ENCODE data around the gene NT5C3B.
"Not testable (repeated sequence)": the region's sequence is repeated elsewhere in the genome, so short reads cannot be mapped to it uniquely, and the experiment has no call there.

NT5C3B gene

GRCh38 chr17:41865596-41865893 is 29.5 kb upstream of the NT5C3B start:
- Histone ChIP-seq H3K4me3 (ENCODE audit: low read depth in 1 of 2, low read length in 2 of 2) (peak overlapping the region in 1 of 2 donors; percentile 84), H3K27me3 (ENCODE audit: low read depth, low read length) (no peaks in the 10 kb centered on the region), H3K27ac (ENCODE audit: low read length) (no peak overlapping the region), H3K4me1 (ENCODE audit: control insufficient read depth in 1 of 2, insufficient read depth in 2 of 2, low read length in 2 of 2) (peaks cover 3 to 15% of the 10 kb centered on the region in 2 donors), H3K36me3 (ENCODE audit: control insufficient read depth in 1 of 2, insufficient read depth in 2 of 2, low read length in 2 of 2) (peaks cover 14 to 27% of the 10 kb centered on the region in 2 donors), H3K9me3 (ENCODE audit: control insufficient read depth in 1 of 2, low read length in 2 of 2) (no peaks in the 10 kb centered on the region)

GRCh38 chr17:41864836-41865595 is 29.0 kb upstream of the NT5C3B start, which contains the start of gene KLHL11:
Gene KLHL11 (minus strand): TSS chr17:41865423. CDS start chr17:41865370, 53 bp downstream.
- Histone ChIP-seq H3K36me3 (ENCODE audit: control insufficient read depth in 1 of 2, insufficient read depth in 2 of 2, low read length in 2 of 2) (peaks cover 9 to 22% of the 10 kb centered on the region in 2 donors), H3K27me3 (ENCODE audit: low read depth, low read length) (no peaks in the 10 kb centered on the region), H3K4me1 (ENCODE audit: control insufficient read depth in 1 of 2, insufficient read depth in 2 of 2, low read length in 2 of 2) (peaks cover 3 to 19% of the 10 kb centered on the region in 2 donors), H3K4me3 (ENCODE audit: low read depth in 1 of 2, low read length in 2 of 2) (peak within 1 kb of the TSS; percentile 84 to 92), H3K9me3 (ENCODE audit: control insufficient read depth in 1 of 2, low read length in 2 of 2) (no peaks in the 10 kb centered on the region), H3K27ac (ENCODE audit: low read length) (peak within 1 kb of the TSS; percentile 51)

DNA sequence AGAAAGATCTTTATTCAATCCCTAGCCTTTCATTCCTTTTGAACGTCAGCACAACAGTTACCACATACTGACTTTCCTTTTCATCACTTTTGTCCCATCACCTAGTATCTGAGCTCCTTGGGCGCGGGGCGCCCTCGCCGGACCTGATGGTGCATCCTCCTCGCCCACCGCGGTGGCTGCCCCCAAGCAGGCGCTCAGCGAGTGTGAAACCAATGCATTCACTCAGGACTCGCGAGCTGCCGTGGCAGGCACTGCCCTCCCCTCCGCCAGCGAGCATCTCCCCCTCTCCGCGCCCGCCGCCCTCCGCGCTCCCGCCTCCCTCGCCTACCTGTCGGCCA is 28.4 kb upstream of the NT5C3B start:
- Histone ChIP-seq H3K4me1 (ENCODE audit: control insufficient read depth in 1 of 2, insufficient read depth in 2 of 2, low read length in 2 of 2) (peaks cover 3 to 19% of the 10 kb centered on the region in 2 donors), H3K4me3 (ENCODE audit: low read depth in 1 of 2, low read length in 2 of 2) (peak overlapping the region; percentile 84 to 92), H3K9me3 (ENCODE audit: control insufficient read depth in 1 of 2, low read length in 2 of 2) (no peaks in the 10 kb centered on the region), H3K36me3 (ENCODE audit: control insufficient read depth in 1 of 2, insufficient read depth in 2 of 2, low read length in 2 of 2) (peaks cover 7 to 16% of the 10 kb centered on the region in 2 donors), H3K27me3 (ENCODE audit: low read depth, low read length) (no peaks in the 10 kb centered on the region), H3K27ac (ENCODE audit: low read length) (peak overlapping the region; percentile 14)

- H3K4me3 ChIP-seq (ENCODE audit: low read depth in 1 of 2, low read length in 2 of 2): peak overlapping the region; percentile 84 to 92
- H3K27me3 ChIP-seq (ENCODE audit: low read depth, low read length): no peaks in the 10 kb centered on the region
- no peak overlapping the region for H3K27ac ChIP-seq (ENCODE audit: low read length)
- no peaks in the 10 kb centered on the region for H3K9me3 ChIP-seq (ENCODE audit: control insufficient read depth in 1 of 2, low read length in 2 of 2)
- H3K4me1 ChIP-seq (ENCODE audit: control insufficient read depth in 1 of 2, insufficient read depth in 2 of 2, low read length in 2 of 2): peaks cover 3 to 19% of the 10 kb centered on the region in 2 donors
- H3K36me3 ChIP-seq (ENCODE audit: control insufficient read depth in 1 of 2, insufficient read depth in 2 of 2, low read length in 2 of 2): peaks cover 7% of the 10 kb centered on the region in 2 donors
Measured at GRCh38 chr17:41863074-41863848, 27.2 kb upstream of the NT5C3B start.

GRCh38 chr17:41860254-41860931 is 24.4 kb upstream of the NT5C3B start:
- Histone ChIP-seq H3K27ac (ENCODE audit: low read length) (no peak overlapping the region), H3K4me3 (ENCODE audit: low read depth in 1 of 2, low read length in 2 of 2) (no peak overlapping the region), H3K9me3 (ENCODE audit: control insufficient read depth in 1 of 2, low read length in 2 of 2) (no peaks in the 10 kb centered on the region), H3K27me3 (ENCODE audit: low read depth, low read length) (no peaks in the 10 kb centered on the region), H3K4me1 (ENCODE audit: control insufficient read depth in 1 of 2, insufficient read depth in 2 of 2, low read length in 2 of 2) (peaks cover 3 to 19% of the 10 kb centered on the region in 2 donors), H3K36me3 (ENCODE audit: control insufficient read depth in 1 of 2, insufficient read depth in 2 of 2, low read length in 2 of 2) (no peaks in the 10 kb centered on the region)

GRCh38 chr17:41851382-41851781 is 15.3 kb upstream of the NT5C3B start:
- not testable (repeated sequence) for H3K27ac ChIP-seq (ENCODE audit: low read length); H3K27me3 ChIP-seq (ENCODE audit: low read depth, low read length); H3K4me3 ChIP-seq (ENCODE audit: low read depth in 1 of 2, low read length in 2 of 2); H3K9me3 ChIP-seq (ENCODE audit: control insufficient read depth in 1 of 2, low read length in 2 of 2)
- Histone ChIP-seq H3K4me1 (ENCODE audit: control insufficient read depth in 1 of 2, insufficient read depth in 2 of 2, low read length in 2 of 2) (peaks cover 0 to 17% of the 10 kb centered on the region in 2 donors), H3K36me3 (ENCODE audit: control insufficient read depth in 1 of 2, insufficient read depth in 2 of 2, low read length in 2 of 2) (peaks cover 7 to 22% of the 10 kb centered on the region in 2 donors)

GRCh38 chr17:41849251-41849990 is 13.4 kb upstream of the NT5C3B start:
- peaks cover under 1 to 16% of the 10 kb centered on the region in 2 donors for H3K36me3 ChIP-seq (ENCODE audit: control insufficient read depth in 1 of 2, insufficient read depth in 2 of 2, low read length in 2 of 2)
- H3K27me3 ChIP-seq (ENCODE audit: low read depth, low read length): no peaks in the 10 kb centered on the region
- peaks cover 0 to 17% of the 10 kb centered on the region in 2 donors for H3K4me1 ChIP-seq (ENCODE audit: control insufficient read depth in 1 of 2, insufficient read depth in 2 of 2, low read length in 2 of 2)
- no peak overlapping the region for H3K27ac ChIP-seq (ENCODE audit: low read length)
- no peaks in the 10 kb centered on the region for H3K9me3 ChIP-seq (ENCODE audit: control insufficient read depth in 1 of 2, low read length in 2 of 2)
- H3K4me3 ChIP-seq (ENCODE audit: low read depth in 1 of 2, low read length in 2 of 2): no peak overlapping the region

DNA sequence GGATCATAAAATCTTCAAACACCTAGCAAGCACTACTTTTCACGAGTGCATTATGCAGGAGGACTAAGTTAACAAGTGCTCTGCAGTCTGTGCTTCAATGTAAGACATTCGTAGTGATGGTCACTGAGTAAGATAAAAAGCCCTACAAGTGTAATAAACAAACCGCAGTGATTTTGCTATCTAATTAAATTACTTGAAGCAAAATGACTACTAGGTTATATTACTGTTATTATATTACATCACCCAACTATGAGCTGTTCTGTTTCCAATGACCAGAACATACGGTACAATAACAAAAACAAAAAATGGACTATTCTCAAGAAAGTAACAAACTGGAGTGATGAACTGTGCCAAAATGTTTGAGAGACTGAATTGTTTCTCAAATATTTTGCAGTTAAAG is 12.8 kb upstream of the NT5C3B start:
- Histone ChIP-seq H3K9me3 (ENCODE audit: control insufficient read depth in 1 of 2, low read length in 2 of 2) (no peaks in the 10 kb centered on the region), H3K27me3 (ENCODE audit: low read depth, low read length) (no peaks in the 10 kb centered on the region), H3K4me3 (ENCODE audit: low read depth in 1 of 2, low read length in 2 of 2) (no peak overlapping the region), H3K4me1 (ENCODE audit: control insufficient read depth in 1 of 2, insufficient read depth in 2 of 2, low read length in 2 of 2) (peaks cover 0 to 17% of the 10 kb centered on the region in 2 donors), H3K27ac (ENCODE audit: low read length) (no peak overlapping the region), H3K36me3 (ENCODE audit: control insufficient read depth in 1 of 2, insufficient read depth in 2 of 2, low read length in 2 of 2) (peaks cover 0 to 11% of the 10 kb centered on the region in 2 donors)

DNA sequence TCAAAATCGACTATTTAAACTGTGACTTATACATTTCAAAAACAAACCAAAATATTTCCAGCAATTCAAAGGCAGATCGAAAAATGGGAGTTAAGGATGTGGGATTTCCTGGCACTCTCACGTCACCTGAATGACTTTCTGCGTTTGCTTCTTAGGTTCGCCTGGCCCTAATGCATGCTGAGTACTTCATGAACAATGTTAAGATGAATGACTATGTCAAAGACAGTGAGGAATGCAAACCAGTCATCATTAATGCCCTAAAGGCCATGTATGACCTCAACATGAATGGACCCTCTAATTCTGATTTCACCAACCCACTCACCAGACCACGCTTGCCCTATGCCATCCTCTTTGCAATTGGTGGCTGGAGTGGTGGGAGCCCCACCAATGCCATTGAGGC is 8.9 kb upstream of the NT5C3B start:
- Histone ChIP-seq H3K4me1 (ENCODE audit: control insufficient read depth in 1 of 2, insufficient read depth in 2 of 2, low read length in 2 of 2) (peaks cover 0 to 11% of the 10 kb centered on the region in 2 donors), H3K27me3 (ENCODE audit: low read depth, low read length) (no peaks in the 10 kb centered on the region), H3K4me3 (ENCODE audit: low read depth in 1 of 2, low read length in 2 of 2) (no peak overlapping the region), H3K9me3 (ENCODE audit: control insufficient read depth in 1 of 2, low read length in 2 of 2) (no peaks in the 10 kb centered on the region), H3K27ac (ENCODE audit: low read length) (no peak overlapping the region), H3K36me3 (ENCODE audit: control insufficient read depth in 1 of 2, insufficient read depth in 2 of 2, low read length in 2 of 2) (peaks cover 0 to 6% of the 10 kb centered on the region in 2 donors)

DNA sequence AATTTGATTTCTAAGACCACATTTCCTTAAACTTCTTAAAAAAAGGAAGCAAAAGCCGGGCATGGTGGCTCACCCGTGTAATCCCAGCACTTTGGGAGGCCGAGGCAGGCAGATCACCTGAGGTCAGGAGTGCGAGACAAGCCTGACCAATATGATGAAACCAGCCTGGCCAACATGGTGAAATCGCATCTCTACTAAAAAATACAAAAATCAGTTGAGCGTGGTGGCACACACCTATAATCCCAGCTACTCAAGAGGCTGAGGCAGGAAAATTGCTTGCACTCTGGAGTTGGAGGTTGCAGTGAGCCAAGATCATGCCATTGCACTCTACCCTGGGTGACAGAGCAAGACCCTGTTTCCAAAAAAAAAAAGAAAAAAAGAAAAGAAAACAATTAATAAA is 4.7 kb upstream of the NT5C3B start:
- H3K36me3 ChIP-seq (ENCODE audit: control insufficient read depth in 1 of 2, insufficient read depth in 2 of 2, low read length in 2 of 2); H3K27me3 ChIP-seq (ENCODE audit: low read depth, low read length); H3K4me1 ChIP-seq (ENCODE audit: control insufficient read depth in 1 of 2, insufficient read depth in 2 of 2, low read length in 2 of 2); H3K27ac ChIP-seq (ENCODE audit: low read length); H3K9me3 ChIP-seq (ENCODE audit: control insufficient read depth in 1 of 2, low read length in 2 of 2); H3K4me3 ChIP-seq (ENCODE audit: low read depth in 1 of 2, low read length in 2 of 2): not testable (repeated sequence)

- not testable (repeated sequence) for H3K9me3 ChIP-seq (ENCODE audit: control insufficient read depth in 1 of 2, low read length in 2 of 2); H3K4me3 ChIP-seq (ENCODE audit: low read depth in 1 of 2, low read length in 2 of 2); H3K27ac ChIP-seq (ENCODE audit: low read length); H3K27me3 ChIP-seq (ENCODE audit: low read depth, low read length); H3K36me3 ChIP-seq (ENCODE audit: control insufficient read depth in 1 of 2, insufficient read depth in 2 of 2, low read length in 2 of 2)
- H3K4me1 ChIP-seq (ENCODE audit: control insufficient read depth in 1 of 2, insufficient read depth in 2 of 2, low read length in 2 of 2): peaks cover 0 to 14% of the 10 kb centered on the region in 2 donors
Measured at GRCh38 chr17:41839448-41839847, 3.4 kb upstream of the NT5C3B start.
